Ishikawa (cell line): Measurements from ENCODE around the gene MDM1.

Experiments used
- CEBPB ChIP-seq: IDR thresholded peaks from 2 replicates; pipeline ENCODE4 v1.6.1; 2012
- CREB1 ChIP-seq: IDR thresholded peaks from 2 replicates; pipeline ENCODE4 v1.6.1; 2012; ENCODE audit warnings: low read depth
- EP300 ChIP-seq: IDR thresholded peaks from 2 replicates; pipeline ENCODE4 v1.6.1; 2012; ENCODE audit warnings: borderline replicate concordance
- FOXM1 ChIP-seq: IDR thresholded peaks from 2 replicates; pipeline ENCODE4 v1.6.1; 2012; ENCODE audit warnings: low read depth, borderline replicate concordance
- NFIC ChIP-seq: IDR thresholded peaks from 2 replicates; pipeline ENCODE4 v1.6.1; 2012
- RAD21 ChIP-seq: IDR thresholded peaks from 2 replicates; pipeline ENCODE4 v1.6.1; 2012; ENCODE audit warnings: low read depth
- REST ChIP-seq: IDR thresholded peaks from 2 replicates; pipeline ENCODE4 v1.6.1; 2012; ENCODE audit warnings: low read depth, mild to moderate bottlenecking
- TAF1 ChIP-seq: IDR thresholded peaks from 2 replicates; pipeline ENCODE4 v1.6.1; 2012; ENCODE audit warnings: low read depth, mild to moderate bottlenecking
- TEAD4 ChIP-seq: IDR thresholded peaks from 2 replicates; pipeline ENCODE4 v1.6.1; 2012
- ZBTB7A ChIP-seq: IDR thresholded peaks from 2 replicates; pipeline ENCODE4 v1.6.1; 2012; ENCODE audit warnings: low read depth
- TF ChIP-seq, protein P1 (sequence below): IDR thresholded peaks from 2 replicates; pipeline ENCODE4 v1.6.1; 2012

DNA sequence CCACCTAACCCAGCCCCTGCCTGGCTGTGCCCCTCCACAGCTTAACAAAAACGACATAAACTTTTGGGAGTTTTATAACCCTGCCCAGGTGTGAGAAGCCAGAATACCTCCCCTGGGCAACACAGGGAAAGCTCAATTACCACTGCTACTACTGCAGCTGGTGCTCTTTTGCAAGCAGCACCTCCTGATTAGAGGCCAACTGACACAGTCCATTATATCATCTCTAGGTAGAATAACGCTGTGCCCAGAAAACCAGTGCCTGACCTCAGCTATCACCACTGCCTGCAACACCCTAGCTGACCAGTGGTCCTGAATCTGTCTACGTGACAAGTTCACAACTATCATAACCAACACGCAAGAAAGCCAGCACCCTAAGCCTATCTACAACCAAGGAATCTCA lies 34.2 kb downstream of the MDM1 start:
- TF ChIP-seq, protein P1, sequence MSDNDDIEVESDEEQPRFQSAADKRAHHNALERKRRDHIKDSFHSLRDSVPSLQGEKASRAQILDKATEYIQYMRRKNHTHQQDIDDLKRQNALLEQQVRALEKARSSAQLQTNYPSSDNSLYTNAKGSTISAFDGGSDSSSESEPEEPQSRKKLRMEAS = no peak
- TF ChIP-seq TAF1 (no peak), FOXM1 (no peak), ZBTB7A (no peak), TEAD4 (no peak), EP300 (no peak), REST (no peak), CREB1 (no peak), CEBPB (no peak), RAD21 (no peak), NFIC (no peak)
